GM19043 (cell line): ENCODE measurements around the gene ZNF655.
"Not testable (repeated sequence)": the region's sequence is repeated elsewhere in the genome, so short reads cannot be mapped to it uniquely, and the experiment has no call there.

ENCODE experiments used
- ATAC-seq: cut with Tn5 transposase; IDR thresholded peaks from one replicate; pipeline ENCODE4 v1.9.1; 2021; ENCODE audit warnings: low read depth; ENCODE audit not compliant: unreplicated experiment

The ZNF655 gene

DNA sequence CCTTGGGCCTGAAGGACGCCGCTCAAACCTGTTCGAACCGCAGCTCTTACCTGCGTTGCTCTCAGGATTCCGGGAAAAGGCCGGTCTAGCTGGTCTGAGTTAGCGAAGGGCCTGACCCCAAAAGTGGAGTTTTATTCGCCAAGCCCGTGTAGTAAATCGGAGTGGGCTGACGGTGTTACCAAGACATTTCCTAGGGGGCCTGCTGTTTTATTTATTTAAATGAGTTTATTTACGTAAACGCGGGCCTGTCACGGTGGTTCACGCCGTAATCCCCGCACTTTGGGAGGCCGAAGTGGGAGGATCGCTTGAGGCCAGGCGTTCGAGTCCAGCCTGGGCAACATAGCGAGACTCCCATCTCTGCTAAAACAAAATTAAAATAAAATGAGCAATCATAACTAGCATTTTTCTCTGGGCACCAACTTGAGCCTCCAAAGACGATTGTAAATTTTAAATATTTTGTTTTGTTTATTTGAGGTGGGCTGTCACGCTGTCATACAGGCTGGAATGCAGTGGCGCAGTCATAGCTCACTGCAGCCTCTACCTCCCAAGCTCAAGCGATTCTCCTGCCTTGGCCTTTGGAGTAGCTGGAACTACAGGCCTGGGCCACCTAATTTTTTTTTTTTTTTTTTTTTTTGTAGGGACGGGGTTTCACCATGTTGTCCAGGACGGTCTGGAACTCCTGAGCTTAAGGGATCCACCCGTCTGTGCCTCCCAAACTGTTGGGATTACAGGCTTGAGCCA, 903 bp downstream of the ZNF655 start:
- ATAC-seq = no peak

DNA sequence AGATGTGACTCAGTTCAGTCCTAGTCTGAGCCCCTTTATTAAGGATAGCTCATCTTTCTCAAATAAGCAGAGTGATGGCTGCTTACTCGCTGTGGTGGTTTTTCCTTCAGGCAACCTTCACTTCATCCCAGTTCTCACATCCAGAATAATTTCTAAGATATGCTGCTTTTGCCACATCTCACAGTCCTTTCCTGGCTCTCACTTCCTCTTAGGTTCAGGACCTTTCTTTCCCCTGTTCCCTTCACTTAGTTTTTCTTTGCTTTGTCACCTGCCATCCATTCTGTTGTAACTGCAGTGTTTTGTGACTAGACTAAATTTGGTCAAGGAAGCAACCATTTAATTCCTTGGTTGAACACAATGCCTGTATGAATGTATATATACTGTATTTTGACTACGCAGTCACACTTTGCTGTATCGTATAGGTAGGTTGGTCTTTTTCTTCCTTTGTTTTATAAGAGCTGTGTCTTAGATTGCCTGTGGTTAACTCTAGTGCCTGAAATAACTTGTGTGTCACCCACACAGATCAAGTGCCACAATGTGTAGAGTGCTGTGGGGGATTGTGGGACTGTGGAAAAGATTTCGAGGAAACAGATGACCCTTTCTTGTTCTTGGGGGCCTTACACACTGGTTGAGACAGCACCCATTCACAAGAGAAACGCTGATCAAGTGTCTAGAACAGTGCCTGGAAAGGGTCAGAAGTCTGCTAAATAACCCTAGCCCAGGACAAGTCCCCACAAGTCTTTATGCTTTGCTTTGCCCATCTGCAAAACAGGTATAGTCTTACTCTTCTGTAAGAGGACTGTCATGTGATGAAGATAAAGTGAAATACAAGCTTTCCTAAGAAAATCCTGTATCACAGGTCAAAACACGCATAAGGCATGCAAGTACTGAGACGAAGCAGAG, 2.6 kb downstream of the ZNF655 start:
- no peak for ATAC-seq

DNA sequence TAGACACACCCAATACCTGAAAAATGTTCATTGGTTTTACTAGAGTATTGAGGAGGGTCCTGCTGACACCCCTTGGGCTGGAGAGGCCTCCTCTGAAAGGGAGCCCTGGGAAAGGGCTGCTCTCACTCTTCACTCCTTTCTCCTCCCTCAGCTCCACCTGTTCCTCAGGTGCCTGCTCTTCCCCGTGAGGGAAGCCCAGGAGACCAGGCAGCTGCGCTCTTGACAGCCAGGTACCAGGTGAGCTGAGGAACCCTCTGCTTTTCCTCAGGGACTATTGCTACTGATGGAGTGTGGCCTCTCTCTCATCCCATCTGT, 3.3 kb downstream of the ZNF655 start:
- no peak for ATAC-seq

DNA sequence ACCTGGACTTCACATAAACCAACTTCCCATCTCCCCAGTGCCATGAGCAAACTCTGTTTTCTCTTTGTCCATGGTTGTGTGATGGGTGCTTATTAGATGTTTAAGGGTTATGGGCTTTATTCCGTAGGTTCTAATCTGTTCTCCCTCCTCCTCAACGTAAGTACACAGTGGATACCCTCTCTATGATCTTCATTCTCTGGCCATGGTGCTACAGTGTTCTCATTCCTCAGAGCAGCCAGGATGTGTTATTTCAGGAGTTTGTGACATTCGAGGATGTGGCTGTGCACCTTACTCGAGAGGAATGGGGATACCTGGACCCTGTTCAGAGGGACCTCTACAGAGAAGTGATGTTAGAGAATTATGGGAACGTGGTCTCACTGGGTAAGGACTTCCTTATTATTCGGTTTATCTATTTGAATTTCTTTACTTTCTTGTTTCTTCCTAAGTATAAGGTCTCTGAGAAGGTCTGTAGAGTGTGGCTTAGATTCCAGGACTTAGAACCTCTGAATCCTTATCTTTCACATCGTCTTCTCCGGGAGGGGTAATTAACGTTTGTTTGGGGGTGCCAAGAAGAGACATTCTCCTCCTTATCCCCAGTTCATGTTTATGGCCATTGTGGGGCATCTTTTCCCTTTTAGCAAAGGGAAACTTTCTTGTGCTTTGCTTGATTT, 3.8 kb downstream of the ZNF655 start:
- ATAC-seq = no peak

DNA sequence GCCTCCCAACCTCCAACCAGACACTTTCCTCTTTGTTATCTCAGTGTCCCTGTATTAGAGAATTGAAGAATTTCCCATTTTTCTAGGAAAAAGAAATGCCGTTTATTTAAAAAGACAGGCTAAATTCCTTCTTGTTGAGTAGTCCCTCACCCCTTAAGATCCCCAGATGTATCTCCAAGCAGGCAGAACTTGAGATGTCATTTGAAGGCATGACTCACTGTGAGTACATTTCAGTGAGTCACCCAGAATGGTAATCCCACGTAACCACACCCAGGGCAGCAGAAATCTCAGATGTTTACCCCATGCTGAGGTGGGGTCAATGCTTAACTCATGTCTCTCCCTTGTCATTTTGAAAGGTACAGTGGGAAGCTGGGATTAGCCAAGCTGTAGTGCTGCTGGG, 4.4 kb downstream of the ZNF655 start:
- ATAC-seq = no peak

DNA sequence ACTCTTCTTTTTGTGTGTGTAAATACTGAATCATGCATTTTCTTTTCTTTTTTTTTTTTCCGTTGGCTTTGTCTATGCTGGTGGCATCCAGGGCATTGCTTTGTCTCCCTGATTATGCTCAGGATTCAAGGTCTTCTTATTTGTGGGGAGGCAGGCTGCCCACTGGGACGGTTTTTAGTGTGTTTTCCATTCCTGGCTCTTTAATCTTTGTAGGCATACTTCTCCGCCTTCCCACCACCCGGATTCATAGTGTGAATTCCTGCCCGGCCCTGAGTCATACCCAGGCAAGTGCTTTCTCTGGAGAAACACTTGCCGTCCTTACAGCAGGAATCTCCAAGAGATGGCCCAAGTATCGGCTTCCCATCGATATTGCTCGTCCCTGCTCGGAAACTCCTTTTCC, 5.2 kb downstream of the ZNF655 start:
- no peak for ATAC-seq

DNA sequence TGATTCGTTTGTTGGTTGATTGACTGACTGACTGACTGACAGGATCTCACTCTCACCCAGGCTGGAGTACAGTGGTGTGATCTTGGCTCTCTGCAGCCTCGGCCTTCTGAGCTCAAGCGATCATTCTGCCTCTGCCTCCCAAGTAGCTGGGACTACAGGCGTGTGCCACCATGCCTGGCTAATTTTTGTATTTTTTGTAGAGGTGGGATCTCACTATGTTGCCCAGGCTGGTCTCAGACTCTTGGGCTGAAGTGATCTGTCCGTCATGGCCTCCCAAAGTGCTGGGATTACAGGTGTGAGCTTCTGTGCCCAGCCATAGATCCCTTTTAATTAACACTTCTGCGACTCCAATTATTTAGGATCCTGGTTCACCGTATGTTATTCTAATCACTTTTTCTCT, 10.3 kb downstream of the ZNF655 start:
- not testable (repeated sequence) for ATAC-seq

DNA sequence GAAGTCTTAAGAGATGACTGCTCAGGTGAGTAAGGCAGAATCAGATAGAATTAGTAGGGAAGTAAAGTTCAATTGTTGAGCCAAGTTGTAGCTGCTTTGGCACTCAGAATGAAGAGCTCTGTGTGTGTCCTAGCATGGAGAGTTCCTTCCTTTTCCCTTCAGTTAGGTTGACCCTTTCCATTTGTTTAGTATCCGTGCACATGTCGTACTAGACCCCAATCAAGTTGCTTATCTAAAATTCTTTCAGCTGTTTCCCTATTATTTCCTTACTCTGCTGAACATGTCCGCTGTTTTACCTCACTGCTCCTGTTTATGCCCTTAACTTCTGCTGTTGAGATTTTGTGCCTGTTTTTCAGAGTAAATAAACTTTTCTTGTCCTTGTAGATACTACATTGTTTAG, 13.3 kb downstream of the ZNF655 start:
- no peak for ATAC-seq

DNA sequence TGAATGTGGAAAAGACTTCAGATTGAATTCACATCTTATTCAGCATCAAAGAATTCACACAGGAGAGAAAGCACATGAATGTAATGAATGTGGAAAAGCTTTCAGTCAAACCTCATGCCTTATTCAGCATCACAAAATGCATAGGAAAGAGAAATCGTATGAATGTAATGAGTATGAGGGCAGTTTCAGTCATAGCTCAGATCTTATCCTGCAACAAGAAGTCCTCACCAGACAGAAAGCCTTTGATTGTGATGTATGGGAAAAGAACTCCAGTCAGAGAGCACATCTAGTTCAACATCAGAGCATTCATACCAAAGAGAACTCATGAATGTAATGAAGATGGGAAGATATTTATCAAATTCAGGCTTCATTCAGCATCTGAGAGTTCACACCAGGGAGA, 14.8 kb downstream of the ZNF655 start:
- no peak for ATAC-seq

DNA sequence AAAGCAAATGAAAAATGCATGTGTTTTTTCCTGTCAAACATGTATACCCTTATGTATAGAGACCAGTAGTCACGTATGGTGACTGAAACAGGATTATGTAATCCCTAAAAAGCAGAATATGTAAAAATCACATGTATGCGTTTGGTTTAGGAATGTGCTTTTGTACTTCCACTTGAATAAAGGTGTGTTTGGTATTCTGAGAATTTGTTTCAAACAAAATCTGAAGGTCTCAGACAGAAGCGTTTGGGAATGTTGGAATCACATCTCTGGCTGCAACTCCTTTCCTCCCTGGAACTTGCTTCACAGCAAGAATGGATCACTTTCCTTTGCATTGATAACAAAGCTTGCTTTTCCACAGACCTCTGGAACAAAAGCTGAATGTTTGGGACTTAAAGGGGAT, 17.8 kb downstream of the ZNF655 start:
- ATAC-seq = no peak

DNA sequence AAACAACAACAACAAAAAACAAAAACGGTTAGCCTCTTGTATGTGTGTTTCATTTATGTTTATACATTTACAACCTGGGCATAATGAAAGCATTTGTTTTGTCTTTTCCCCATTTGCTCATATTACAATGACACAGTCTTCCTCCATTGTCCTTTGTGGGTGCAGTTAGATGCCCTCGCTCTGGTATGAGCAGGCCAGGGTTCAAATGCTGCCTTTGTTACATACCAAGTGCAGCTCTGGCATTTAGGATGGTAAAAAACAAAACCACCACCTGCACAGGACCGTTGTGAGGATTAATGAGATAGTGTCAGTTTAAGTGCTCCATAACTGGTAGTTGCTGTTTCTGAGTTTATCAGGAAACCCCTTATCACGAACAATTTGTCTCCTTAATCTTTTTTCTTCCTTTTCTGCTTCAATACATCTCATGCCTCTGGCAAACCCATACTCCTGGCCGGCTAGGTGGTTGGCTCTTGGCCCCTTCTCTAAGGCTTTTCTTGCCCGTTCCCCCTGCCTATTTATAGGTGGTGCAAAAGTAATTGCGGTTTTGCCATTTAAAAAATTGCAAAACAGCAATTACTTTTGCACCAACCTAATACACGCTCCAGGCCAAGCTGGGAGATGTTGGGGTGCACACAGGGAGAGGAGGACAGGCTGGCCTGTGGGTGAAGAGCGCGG, 21.0 kb downstream of the ZNF655 start:
- ATAC-seq = no peak

DNA sequence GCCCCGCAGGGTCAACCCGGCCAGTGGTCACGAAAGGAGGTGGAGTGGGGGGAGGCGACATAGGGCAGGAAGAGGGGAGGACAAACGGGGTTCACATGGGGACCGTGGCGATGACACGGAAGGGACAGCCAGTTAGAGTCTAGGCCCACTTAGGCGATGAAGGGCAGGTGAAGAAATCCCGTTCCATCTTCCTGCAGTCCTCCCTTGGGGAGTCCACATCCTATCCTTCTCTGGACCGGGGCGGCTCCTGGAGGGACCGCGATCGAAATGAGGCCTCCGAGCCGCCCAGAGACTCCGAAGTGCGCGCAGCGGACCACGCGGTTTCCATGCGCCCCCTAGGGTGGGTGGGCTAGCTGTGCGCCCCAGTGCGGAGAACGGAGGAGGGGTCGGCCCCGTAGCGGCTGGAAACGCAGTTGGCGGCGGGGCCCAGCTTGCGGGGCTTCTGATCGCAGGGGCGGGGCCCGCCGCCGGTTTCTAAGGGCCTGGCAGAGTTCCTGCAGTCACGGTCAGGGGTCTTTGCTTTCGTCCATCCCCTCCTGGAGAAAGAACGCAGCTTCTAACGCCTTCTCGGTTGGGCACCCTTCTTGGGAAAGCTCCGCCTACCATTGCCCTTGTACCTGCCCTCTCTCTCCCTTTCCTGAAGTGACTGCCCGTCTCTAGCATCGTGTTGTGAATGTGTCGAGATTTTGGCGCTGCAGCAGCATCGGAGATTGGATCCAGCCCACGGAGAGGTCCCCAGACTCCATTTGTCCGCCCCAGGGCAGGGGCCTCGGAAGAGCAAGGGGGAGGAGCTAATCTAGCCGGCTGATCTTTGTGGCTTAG, 21.7 kb downstream of the ZNF655 start:
- no peak for ATAC-seq

DNA sequence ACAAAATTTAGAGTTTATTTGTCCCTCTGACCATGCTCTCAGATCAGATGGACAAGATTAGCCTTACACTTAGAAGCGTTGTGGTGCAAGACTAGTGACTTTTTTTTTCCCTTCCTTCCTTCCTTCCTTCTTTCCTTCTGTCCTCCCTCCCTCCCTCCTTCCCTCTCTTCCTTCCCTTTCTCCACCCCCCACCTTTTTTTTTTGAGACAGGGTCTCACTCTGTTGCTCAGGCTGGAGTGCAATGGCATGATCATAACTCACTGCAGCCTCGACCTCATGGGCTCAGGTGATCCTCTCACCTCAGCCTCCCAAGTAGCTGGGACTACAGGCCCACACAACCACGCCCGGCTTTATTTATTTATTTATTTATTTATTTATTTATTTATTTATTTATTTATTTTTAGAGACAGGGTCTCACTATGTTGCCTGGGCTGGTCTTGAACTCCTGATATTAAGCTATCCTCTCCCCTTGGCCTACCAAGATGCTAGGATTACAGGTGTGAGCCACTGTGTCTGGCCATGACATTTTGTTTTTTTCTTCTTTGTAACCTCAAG, 22.4 kb downstream of the ZNF655 start:
- ATAC-seq = not testable (repeated sequence)

DNA sequence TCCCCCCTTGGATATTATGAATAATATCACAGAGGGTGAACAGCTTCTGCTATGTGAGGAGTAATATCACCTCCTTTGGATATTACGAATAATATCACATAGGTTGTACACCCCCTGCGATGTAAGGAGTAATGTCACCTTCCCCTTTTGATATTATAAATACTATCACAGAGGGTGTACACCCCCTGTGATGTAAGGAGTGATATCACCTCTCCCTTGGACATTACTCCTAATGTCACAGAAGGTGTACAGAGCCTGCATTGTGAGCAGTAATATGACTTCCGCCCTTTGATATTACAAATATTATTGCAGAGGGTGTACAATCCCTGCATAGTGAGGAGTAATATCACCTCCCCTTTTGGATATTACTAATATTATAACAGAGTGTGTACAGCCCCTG, 30.4 kb downstream of the ZNF655 start:
- no peak for ATAC-seq

DNA sequence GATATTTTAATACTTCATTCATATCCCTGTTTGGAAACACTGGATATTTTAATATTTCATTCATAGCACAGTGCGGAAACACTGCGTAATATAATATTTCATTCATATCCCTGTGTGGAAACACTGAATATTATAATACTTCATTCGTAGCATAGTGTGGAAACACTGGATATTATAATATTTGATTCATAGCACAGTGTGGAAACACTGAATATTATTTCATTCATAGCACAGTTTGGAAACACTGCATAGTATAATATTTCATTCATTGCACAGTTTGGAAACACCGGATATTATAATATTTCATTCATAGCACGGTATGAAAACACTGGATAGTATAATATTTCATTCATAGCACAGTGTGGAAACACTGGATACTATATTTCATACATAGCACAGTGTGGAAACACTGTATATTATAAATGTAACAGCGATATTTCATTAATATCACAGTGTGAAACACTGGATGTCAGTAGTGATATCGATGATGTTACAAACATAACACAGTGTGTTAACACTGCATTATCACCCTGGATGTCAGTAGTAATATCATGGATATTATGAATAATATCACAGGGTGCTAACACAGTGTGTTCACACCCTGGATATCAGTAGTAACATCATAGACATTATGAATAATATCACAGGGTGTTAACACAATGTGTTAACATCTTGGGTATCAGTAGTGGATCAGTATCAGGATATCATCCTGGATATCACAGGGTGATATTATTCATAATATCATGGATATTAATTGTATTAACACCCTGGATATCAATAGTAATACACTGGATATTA, 36.7 kb downstream of the ZNF655 start:
- no peak for ATAC-seq

DNA sequence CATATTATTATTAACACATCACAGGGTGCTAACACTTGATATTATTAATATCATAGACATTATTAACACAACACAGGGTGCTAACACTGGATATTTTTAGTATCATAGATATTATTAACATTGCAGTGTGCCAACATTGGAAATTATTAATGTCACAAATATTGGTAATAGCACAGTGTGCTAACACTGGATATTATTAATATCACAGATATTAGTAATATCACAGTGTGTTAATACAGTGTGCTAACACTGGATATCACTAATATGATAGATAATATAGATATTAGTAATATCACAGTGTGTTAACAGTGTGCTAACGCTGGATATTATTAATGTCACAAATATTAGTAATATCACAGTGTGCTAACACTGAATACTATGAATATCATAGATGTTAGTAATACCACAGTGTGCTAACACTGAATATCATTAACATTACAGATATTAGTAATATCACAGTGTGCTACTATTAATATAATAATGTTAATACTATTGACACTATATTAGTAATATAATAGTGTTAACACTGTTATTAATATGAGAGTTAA, 38.0 kb downstream of the ZNF655 start:
- no peak for ATAC-seq

DNA sequence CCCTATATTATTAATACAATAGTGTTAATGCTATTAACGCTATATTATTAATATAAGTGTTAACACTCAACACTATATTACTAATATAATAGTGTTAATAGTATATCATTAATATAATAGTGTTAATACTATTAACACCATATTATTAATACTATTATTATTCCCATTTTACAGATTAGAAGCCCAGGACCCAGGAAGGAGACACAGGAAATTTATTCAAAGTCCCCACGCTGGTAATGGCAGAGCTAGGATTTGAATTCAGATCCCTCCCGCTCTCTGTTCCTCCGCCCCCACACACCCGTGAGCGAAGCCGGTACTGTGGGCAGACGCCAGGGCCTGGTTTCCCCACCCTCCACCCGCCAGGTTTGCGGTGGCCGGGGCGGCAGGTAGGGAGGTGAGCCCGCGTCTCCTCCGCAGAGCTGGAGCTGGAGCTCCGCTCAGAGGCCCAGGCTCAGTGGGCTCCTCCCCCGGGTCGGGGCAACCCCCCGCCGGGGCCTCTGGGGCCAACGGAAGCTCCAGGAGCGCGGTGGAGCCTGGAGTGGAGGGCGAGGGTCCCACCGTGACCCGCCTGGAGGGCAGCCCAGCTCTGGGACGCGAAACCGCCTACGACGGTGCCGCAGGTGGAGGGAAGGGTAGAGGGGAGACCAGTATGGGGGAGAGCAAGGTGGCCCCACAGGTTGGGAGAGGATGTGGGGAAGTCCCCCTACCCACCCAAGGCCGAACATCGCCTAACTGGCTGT, 39.5 kb downstream of the ZNF655 start, which contains the start of gene TMEM225B:
TMEM225B (plus strand) TSS at position 506 of the 740 bp plus-strand sequence. CDS start 6,122 bp downstream, outside the sequence.
- ATAC-seq = no peak

DNA sequence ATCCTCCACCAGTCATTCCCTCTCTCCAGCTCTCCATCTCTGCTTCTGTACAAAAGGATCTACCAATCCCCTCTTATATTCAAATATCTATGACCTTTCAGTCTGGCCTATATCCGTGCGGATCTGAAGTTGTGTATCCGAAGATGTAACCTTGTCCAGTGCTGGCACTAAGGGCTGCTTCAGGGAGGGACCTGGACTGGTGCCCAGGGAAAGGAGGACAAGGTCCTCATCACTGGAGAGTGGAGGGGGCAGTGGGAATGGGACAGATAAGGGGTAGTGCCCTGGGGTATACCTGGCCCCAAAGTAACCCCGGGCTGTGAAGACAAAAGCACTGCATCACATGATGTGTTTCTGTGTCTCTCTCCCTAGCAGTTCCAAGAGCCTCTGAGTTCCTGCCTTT, 41.4 kb downstream of the ZNF655 start:
- ATAC-seq = no peak
